OCI-LY1 (cell line): ENCODE data around the gene PILRA.

Source experiments
- EZH2 ChIP-seq: fragments of 200-600 bp; sonication (generic), shearing (Covaris generic); IDR thresholded peaks from 2 replicates; pipeline ENCODE4 v1.8.0; 2017; ENCODE audit warnings: borderline replicate concordance, mixed run types, mild to moderate bottlenecking, antibody characterized with exemption, low read length, moderate library complexity, mixed read lengths
- TF ChIP-seq, protein P1 (sequence below): fragments of 200-600 bp; sonication (generic), shearing (Covaris generic); IDR thresholded peaks from 2 replicates; pipeline ENCODE4 v1.5.1; 2017; ENCODE audit warnings: mild to moderate bottlenecking, antibody characterized with exemption, low read length, moderate library complexity, mixed read lengths

DNA sequence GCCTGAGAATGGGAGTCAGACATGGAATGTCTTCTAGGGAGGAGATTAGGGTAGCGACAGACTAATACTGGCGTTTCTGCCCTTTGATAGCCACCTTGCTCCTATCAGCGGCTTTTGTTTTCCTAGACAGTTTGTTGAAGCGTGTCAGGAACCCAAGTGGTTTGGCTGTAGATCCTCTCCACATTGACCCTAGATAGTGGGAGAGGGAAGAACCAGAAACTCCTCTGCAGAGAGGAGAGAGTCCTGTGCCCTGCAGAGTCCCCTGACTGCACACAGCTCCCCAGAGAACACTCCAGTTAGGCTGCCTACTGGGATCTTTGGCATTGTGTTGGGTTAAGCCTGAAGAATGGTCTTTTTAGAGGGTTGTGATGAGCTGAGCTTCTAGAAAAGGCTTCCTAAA lies 58.8 kb downstream of the PILRA start:
- TF ChIP-seq EZH2, result no peak
- TF ChIP-seq, protein P1, sequence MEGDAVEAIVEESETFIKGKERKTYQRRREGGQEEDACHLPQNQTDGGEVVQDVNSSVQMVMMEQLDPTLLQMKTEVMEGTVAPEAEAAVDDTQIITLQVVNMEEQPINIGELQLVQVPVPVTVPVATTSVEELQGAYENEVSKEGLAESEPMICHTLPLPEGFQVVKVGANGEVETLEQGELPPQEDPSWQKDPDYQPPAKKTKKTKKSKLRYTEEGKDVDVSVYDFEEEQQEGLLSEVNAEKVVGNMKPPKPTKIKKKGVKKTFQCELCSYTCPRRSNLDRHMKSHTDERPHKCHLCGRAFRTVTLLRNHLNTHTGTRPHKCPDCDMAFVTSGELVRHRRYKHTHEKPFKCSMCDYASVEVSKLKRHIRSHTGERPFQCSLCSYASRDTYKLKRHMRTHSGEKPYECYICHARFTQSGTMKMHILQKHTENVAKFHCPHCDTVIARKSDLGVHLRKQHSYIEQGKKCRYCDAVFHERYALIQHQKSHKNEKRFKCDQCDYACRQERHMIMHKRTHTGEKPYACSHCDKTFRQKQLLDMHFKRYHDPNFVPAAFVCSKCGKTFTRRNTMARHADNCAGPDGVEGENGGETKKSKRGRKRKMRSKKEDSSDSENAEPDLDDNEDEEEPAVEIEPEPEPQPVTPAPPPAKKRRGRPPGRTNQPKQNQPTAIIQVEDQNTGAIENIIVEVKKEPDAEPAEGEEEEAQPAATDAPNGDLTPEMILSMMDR, result no peak
